HCT116 (cell line): ENCODE measurements around the gene TOX2. TPM values are rescaled to one million over a fixed set of nuclear protein-coding genes. Genes with fewer than 3 reads are reported as not detected.
A peak's percentile ranks its signal among the peaks of the same experiment; 100 is the strongest.

Source experiments
- ATAC-seq: fragments of 200-7000 bp; cut with Tn5 transposase; 2 replicates; pipeline ENCODE4 v1.9.1; 2020; ENCODE audit warnings: mild to moderate bottlenecking, moderate library complexity
- BruUV-seq: library from RNA; stranded (reverse); fragments of 400-500 nt; replicated peaks from 2 replicates; lab custom pipeline; 2021; lab: Mats Ljungman, UMichigan
- CTCF ChIA-PET: fragments of 300-600 bp; sonication (Branson Sonifier 250); formaldehyde crosslinking; loops from one replicate; lab custom pipeline; 2021; ENCODE audit warnings: antibody characterized with exemption; lab: Charles Lee
- POLR2A ChIA-PET: fragments of 300-600, 350-600 bp; sonication (Branson Sonifier 250); formaldehyde crosslinking; loops from one replicate; lab custom pipeline; 2021; ENCODE audit warnings: antibody characterized with exemption; lab: Charles Lee
- RAD21 ChIA-PET, 2 experiments: fragments of 300-600 bp; sonication (Branson Sonifier 250); formaldehyde crosslinking; loops; one replicate each; lab custom pipeline; 2023; ENCODE audit warnings: low total read pairs in 2 of 2; ENCODE audit not compliant: uncharacterized antibody in 2 of 2, unreplicated experiment in 2 of 2, low non-redundant PET in 1 of 2; lab: Charles Lee
- DNase-seq: peaks from one replicate; pipeline ENCODE4 v3.0.0-alpha.2; 2010; ENCODE audit warnings: low read depth, low spot score
- H2AFZ ChIP-seq: fragments of 200-600 bp; shearing (Covaris generic), sonication (generic); 2 replicates; pipeline ENCODE4 v1.6.1; 2017; ENCODE audit warnings: low read depth, mixed run types, mixed read lengths, antibody characterized with exemption, low read length; ENCODE audit not compliant: poor library complexity, severe bottlenecking
- H3K27ac ChIP-seq: 2 replicates; pipeline ENCODE4 v1.5.1; 2012; ENCODE audit warnings: low read depth, low read length
- H3K27me3 ChIP-seq: fragments of 200-600 bp; sonication (generic); 2 replicates; pipeline ENCODE4 v1.6.1; 2016; ENCODE audit warnings: mixed run types, low read length, mixed read lengths; ENCODE audit not compliant: insufficient read depth
- H3K36me3 ChIP-seq, 2 experiments: fragments of 200-500 bp in 1 of 2; fragments of 200-600 bp in 1 of 2; sonication (Bioruptor generic) in 1 of 2; sonication (generic) in 1 of 2; 2 replicates each; pipeline versions ENCODE4 v1.5.1 to v1.6.1; 2014 to 2016; ENCODE audit warnings: low read length in 2 of 2, inconsistent platforms in 1 of 2, mixed read lengths in 1 of 2, mixed run types in 1 of 2; ENCODE audit not compliant: insufficient read depth in 2 of 2, control insufficient read depth in 1 of 2
- H3K4me1 ChIP-seq, 2 experiments: fragments of 200-600 bp in 1 of 2; sonication (generic) in 1 of 2; 2 replicates each; pipeline versions ENCODE4 v1.5.1 to v1.6.1; 2012 to 2017; ENCODE audit warnings: low read length in 2 of 2, inconsistent platforms in 1 of 2, mild to moderate bottlenecking in 1 of 2, mixed read lengths in 1 of 2, mixed run types in 1 of 2, moderate library complexity in 1 of 2; ENCODE audit not compliant: insufficient read depth in 2 of 2, control insufficient read depth in 1 of 2
- H3K4me2 ChIP-seq: fragments of 200-600 bp; sonication (generic); 2 replicates; pipeline ENCODE4 v1.6.1; 2017; ENCODE audit warnings: mixed run types, low read length, mixed read lengths
- H3K4me3 ChIP-seq, 2 experiments: fragments of 200-600 bp in 1 of 2; sonication (generic) in 1 of 2; replicated peaks in 1 of 2; 2 replicates each; pipeline ENCODE4 v1.5.1; 2011 to 2016; ENCODE audit warnings: low read length in 2 of 2, control low read depth in 1 of 2, low read depth in 1 of 2, mild to moderate bottlenecking in 1 of 2, mixed read lengths in 1 of 2, mixed run types in 1 of 2
- H3K79me2 ChIP-seq: fragments of 200-600 bp; sonication (generic); 2 replicates; pipeline ENCODE4 v1.6.1; 2017; ENCODE audit warnings: mild to moderate bottlenecking, mixed run types, low read length, moderate library complexity, mixed read lengths; ENCODE audit not compliant: insufficient read depth
- H3K9ac ChIP-seq: fragments of 200-600 bp; sonication (generic); 2 replicates; pipeline ENCODE4 v1.6.1; 2016; ENCODE audit warnings: low read length, mixed read lengths
- H3K9me2 ChIP-seq: fragments of 200-600 bp; sonication (generic), shearing (Covaris generic); 2 replicates; pipeline ENCODE4 v1.6.1; 2017; ENCODE audit warnings: mixed run types, mild to moderate bottlenecking, moderate library complexity; ENCODE audit not compliant: insufficient read depth
- H3K9me3 ChIP-seq, 2 experiments: fragments of 200-500 bp in 1 of 2; fragments of 200-600 bp in 1 of 2; sonication (Bioruptor generic) in 1 of 2; sonication (generic) in 1 of 2; 2 replicates each; pipeline ENCODE4 v1.6.1; 2014 to 2017; ENCODE audit warnings: low read length in 2 of 2, mixed read lengths in 2 of 2, inconsistent platforms in 1 of 2, low read depth in 1 of 2, mild to moderate bottlenecking in 1 of 2, mixed run types in 1 of 2, moderate library complexity in 1 of 2; ENCODE audit not compliant: control insufficient read depth in 1 of 2, insufficient read depth in 1 of 2
- H4K20me1 ChIP-seq: fragments of 200-600 bp; sonication (generic), shearing (Covaris generic); 2 replicates; pipeline ENCODE4 v1.6.1; 2017; ENCODE audit warnings: mixed run types, mild to moderate bottlenecking, moderate library complexity; ENCODE audit not compliant: insufficient read depth
- SP1 ChIP-seq: IDR thresholded peaks from 2 replicates; pipeline ENCODE4 v1.6.1; 2012; ENCODE audit warnings: low read depth
- TCF7L2 ChIP-seq: IDR thresholded peaks from 2 replicates; pipeline ENCODE4 v1.7.0; 2011; ENCODE audit warnings: borderline replicate concordance, inconsistent platforms; ENCODE audit not compliant: insufficient read depth, insufficient read length; ENCODE audit errors: extremely low read depth
- ZNF274 ChIP-seq: fragments of 200-500 bp; sonication (Bioruptor generic); IDR thresholded peaks from 2 replicates; pipeline ENCODE4 v1.6.1; 2014; ENCODE audit warnings: mild to moderate bottlenecking, low read depth, low read length, inconsistent platforms
- intact Hi-C: fragments of 100-400 bp; cut with micrococcal nuclease; formaldehyde crosslinking; loops from 2 replicates; pipeline ENCODE4 v1.10.0; 2022
- total RNA-seq: library from RNA; stranded (reverse); gene quantifications from one replicate; pipeline ENCODE4 v1.2.1, GENCODE V29; 2021; ENCODE audit not compliant: unreplicated experiment
- TF ChIP-seq, protein P1 (sequence below): IDR thresholded peaks from 2 replicates; pipeline ENCODE4 v1.6.1; 2012
- TF ChIP-seq, protein P2 (sequence below): IDR thresholded peaks from 2 replicates; pipeline ENCODE4 v1.6.1; 2012; ENCODE audit warnings: low read depth

TOX2 gene
- total RNA-seq, 1 experiment from 2014 or later, result 39.6 TPM

DNA sequence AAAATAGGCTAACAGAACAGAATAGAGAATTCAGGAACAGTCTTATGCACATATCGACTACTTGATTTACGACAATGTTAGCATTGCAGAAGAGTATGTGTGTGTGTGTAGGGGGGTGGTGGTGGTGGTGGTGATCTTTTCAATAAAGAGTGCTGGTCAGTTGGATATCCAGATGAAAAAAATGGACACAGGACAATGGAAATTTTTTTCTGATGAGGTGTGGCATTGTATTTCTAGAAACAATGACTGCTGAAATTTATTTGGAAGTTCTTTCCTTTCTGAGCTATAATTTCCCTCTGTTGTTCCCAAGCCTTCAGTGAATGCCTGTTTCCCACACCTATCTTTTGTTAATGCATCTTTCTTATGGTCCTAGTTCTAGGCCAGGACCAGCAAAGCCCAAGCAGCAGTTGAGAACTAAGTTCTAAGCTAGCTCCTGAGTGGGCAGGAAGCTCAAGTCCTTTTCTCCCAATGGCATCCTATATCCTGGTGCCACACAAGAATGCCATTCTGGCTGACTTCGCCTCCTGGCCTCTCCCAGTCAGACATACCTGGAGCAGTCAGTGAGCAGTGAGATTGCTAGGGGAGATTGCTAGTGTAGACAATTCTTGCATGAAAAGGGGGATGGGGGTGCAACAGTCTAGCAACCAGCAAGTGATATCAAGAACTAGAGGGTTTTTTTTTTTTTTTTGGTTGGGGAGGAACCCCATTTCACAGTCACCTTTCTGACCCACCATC lies 1.2 kb upstream of the TOX2 start:
- Histone ChIP-seq H3K4me2 (peak overlapping the region; percentile 88; the same call in 1 of the 2 replicates), H3K4me1 (peaks cover 7 to 40% of the 10 kb centered on the region in 2 experiments; a peak in 3 of 4 replicates), H3K36me3 (no peaks in the 10 kb centered on the region), H4K20me1 (no peaks in the 10 kb centered on the region), H3K79me2 (peaks cover 21% of the 10 kb centered on the region), H3K9ac (no peak overlapping the region), H3K4me3 (no peak overlapping the region), H3K9me2 (no peaks in the 10 kb centered on the region), H3K9me3 (peaks cover 0 to 5% of the 10 kb centered on the region in 2 experiments; a peak in 1 of 4 replicates), H2AFZ (no peak overlapping the region), H3K27ac (no peak overlapping the region), H3K27me3 (no peaks in the 10 kb centered on the region)
- ChIA-PET RAD21 (no interaction called here), POLR2A (interaction anchor here (0.9 kb wide), 1 partner anchor 166 kb away, joined by 3 read pairs; no protein-coding TSS in a partner anchor), CTCF (no interaction called here)
- TF ChIP-seq TCF7L2, result no peak
- no peak for TF ChIP-seq ZNF274
- TF ChIP-seq, protein P1, sequence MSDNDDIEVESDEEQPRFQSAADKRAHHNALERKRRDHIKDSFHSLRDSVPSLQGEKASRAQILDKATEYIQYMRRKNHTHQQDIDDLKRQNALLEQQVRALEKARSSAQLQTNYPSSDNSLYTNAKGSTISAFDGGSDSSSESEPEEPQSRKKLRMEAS, result no peak
- TF ChIP-seq SP1, result no peak
- TF ChIP-seq, protein P2, sequence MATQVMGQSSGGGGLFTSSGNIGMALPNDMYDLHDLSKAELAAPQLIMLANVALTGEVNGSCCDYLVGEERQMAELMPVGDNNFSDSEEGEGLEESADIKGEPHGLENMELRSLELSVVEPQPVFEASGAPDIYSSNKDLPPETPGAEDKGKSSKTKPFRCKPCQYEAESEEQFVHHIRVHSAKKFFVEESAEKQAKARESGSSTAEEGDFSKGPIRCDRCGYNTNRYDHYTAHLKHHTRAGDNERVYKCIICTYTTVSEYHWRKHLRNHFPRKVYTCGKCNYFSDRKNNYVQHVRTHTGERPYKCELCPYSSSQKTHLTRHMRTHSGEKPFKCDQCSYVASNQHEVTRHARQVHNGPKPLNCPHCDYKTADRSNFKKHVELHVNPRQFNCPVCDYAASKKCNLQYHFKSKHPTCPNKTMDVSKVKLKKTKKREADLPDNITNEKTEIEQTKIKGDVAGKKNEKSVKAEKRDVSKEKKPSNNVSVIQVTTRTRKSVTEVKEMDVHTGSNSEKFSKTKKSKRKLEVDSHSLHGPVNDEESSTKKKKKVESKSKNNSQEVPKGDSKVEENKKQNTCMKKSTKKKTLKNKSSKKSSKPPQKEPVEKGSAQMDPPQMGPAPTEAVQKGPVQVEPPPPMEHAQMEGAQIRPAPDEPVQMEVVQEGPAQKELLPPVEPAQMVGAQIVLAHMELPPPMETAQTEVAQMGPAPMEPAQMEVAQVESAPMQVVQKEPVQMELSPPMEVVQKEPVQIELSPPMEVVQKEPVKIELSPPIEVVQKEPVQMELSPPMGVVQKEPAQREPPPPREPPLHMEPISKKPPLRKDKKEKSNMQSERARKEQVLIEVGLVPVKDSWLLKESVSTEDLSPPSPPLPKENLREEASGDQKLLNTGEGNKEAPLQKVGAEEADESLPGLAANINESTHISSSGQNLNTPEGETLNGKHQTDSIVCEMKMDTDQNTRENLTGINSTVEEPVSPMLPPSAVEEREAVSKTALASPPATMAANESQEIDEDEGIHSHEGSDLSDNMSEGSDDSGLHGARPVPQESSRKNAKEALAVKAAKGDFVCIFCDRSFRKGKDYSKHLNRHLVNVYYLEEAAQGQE, result no peak
- intact Hi-C loops, result loop anchor here (10.0 kb wide), 1 partner anchor 171 kb away; no protein-coding TSS in a partner anchor
- no peak for ATAC-seq
- BruUV-seq, result no TSS peak
- no peak for DNase-seq
